H1 (cell line): ENCODE measurements around the gene SH2D7. TPM values are rescaled to one million over a fixed set of nuclear protein-coding genes. Genes with fewer than 3 reads are reported as not detected.

Source experiments
- CTCF ChIA-PET: fragments of 300-600 bp; sonication (Branson Sonifier 250); formaldehyde crosslinking; loops from one replicate; lab custom pipeline; 2021; ENCODE audit not compliant: partially characterized antibody; lab: Charles Lee
- POLR2A ChIA-PET: fragments of 300-600 bp; sonication (Branson Sonifier 250); formaldehyde crosslinking; loops from one replicate; lab custom pipeline; 2021; ENCODE audit warnings: inconsistent platforms; ENCODE audit not compliant: partially characterized antibody; lab: Charles Lee
- DNase-seq, 2 experiments: peaks; one replicate each; pipeline versions ENCODE4 v3.0.0 to v3.0.0-alpha.2; 2010 to 2022; ENCODE audit warnings: low spot score in 2 of 2, low read depth in 1 of 2, mixed read lengths in 1 of 2
- FAIRE-seq: peaks from 2 replicates; lab custom pipeline; 2011; peaks lifted over from hg19 to GRCh38; lab: Jason Lieb, UNC
- H2AFZ ChIP-seq: 2 replicates; pipeline ENCODE4 v1.8.1; 2012; ENCODE audit warnings: low read length, inconsistent platforms
- H2AK5ac ChIP-seq: 2 replicates; pipeline ENCODE4 v1.6.1; 2013; ENCODE audit warnings: low read depth, low read length
- H2BK120ac ChIP-seq: replicated peaks from 2 replicates; pipeline ENCODE3; 2013; ENCODE audit warnings: low read depth, low read length, inconsistent platforms
- H2BK12ac ChIP-seq: 2 replicates; pipeline ENCODE4 v1.6.1; 2013; ENCODE audit warnings: low read depth, low read length
- H2BK15ac ChIP-seq: 2 replicates; pipeline ENCODE4 v1.6.1; 2013; ENCODE audit warnings: low read length
- H2BK20ac ChIP-seq: 2 replicates; pipeline ENCODE4 v1.6.1; 2013; ENCODE audit warnings: low read length
- H2BK5ac ChIP-seq: 2 replicates; pipeline ENCODE4 v1.6.1; 2013; ENCODE audit warnings: low read depth, low read length
- H3K14ac ChIP-seq: 2 replicates; pipeline ENCODE4 v1.6.1; 2013; ENCODE audit warnings: inconsistent platforms; ENCODE audit not compliant: insufficient read length
- H3K18ac ChIP-seq: 2 replicates; pipeline ENCODE4 v1.6.1; 2013; ENCODE audit warnings: low read length; ENCODE audit errors: extremely low read depth
- H3K23ac ChIP-seq: 2 replicates; pipeline ENCODE4 v1.6.1; 2013; ENCODE audit warnings: inconsistent platforms; ENCODE audit not compliant: insufficient read length
- H3K23me2 ChIP-seq: 2 replicates; pipeline ENCODE4 v1.6.1; 2013; ENCODE audit warnings: low read depth, low read length
- H3K27ac ChIP-seq: 2 replicates; pipeline ENCODE4 v1.6.1; 2011; ENCODE audit warnings: low read depth, low read length, inconsistent platforms
- H3K27me3 ChIP-seq, 4 experiments: replicated peaks in 1 of 4; 1 replicate in 1 of 4; 2 replicates in 3 of 4; pipeline versions ENCODE4 v1.6.1 to v1.8.1; 2011 to 2013; ENCODE audit warnings: low read length in 3 of 4, mild to moderate bottlenecking in 3 of 4, inconsistent platforms in 2 of 4, mixed read lengths in 2 of 4, moderate library complexity in 1 of 4; ENCODE audit not compliant: control insufficient read depth in 3 of 4, insufficient read depth in 3 of 4; ENCODE audit errors: extremely low read depth in 1 of 4
- H3K36me3 ChIP-seq, 4 experiments: 2 replicates each; pipeline versions ENCODE4 v1.6.1 to v1.8.1; 2011 to 2013; ENCODE audit warnings: mild to moderate bottlenecking in 4 of 4, low read length in 3 of 4, moderate library complexity in 2 of 4, control low read depth in 1 of 4, inconsistent platforms in 1 of 4; ENCODE audit not compliant: insufficient read depth in 4 of 4, control insufficient read depth in 2 of 4
- H3K4ac ChIP-seq: replicated peaks from 2 replicates; pipeline ENCODE3; 2013; ENCODE audit warnings: low read length, low read depth, mixed read lengths, inconsistent platforms; ENCODE audit not compliant: insufficient read length
- H3K4me1 ChIP-seq, 4 experiments: replicated peaks in 1 of 4; 1 replicate in 1 of 4; 2 replicates in 3 of 4; pipeline versions ENCODE4 v1.6.1 to v1.8.1; 2011 to 2013; ENCODE audit warnings: low read length in 3 of 4, inconsistent platforms in 2 of 4, mixed read lengths in 1 of 4; ENCODE audit not compliant: insufficient read depth in 4 of 4, control insufficient read depth in 3 of 4
- H3K4me2 ChIP-seq, 2 experiments: 2 replicates each; pipeline versions ENCODE4 v1.6.1 to v1.8.1; 2011 to 2013; ENCODE audit warnings: low read depth in 2 of 2, low read length in 2 of 2, control low read depth in 1 of 2, inconsistent platforms in 1 of 2, mild to moderate bottlenecking in 1 of 2; ENCODE audit not compliant: insufficient read depth in 1 of 2
- H3K4me3 ChIP-seq, 4 experiments: fragments of 200-600, 300-600 bp in 1 of 4; sonication (generic), shearing (Covaris generic), sonication (Bioruptor Twin) in 1 of 4; 2 replicates each; pipeline versions ENCODE4 v1.5.1 to v1.8.1; 2011 to 2016; ENCODE audit warnings: low read length in 4 of 4, low read depth in 3 of 4, control low read depth in 2 of 4, inconsistent platforms in 2 of 4, mild to moderate bottlenecking in 2 of 4, mixed read lengths in 1 of 4, moderate library complexity in 1 of 4; ENCODE audit not compliant: insufficient read depth in 2 of 4; ENCODE audit errors: extremely low read depth in 1 of 4
- H3K56ac ChIP-seq: replicated peaks from 2 replicates; pipeline ENCODE3; 2013; ENCODE audit warnings: low read depth, mild to moderate bottlenecking, mixed read lengths, low read length, inconsistent platforms; ENCODE audit not compliant: insufficient read length
- H3K79me1 ChIP-seq: 2 replicates; pipeline ENCODE4 v1.6.1; 2013; ENCODE audit warnings: low read depth, low read length, control low read depth
- H3K79me2 ChIP-seq, 2 experiments: 2 replicates each; pipeline versions ENCODE4 v1.6.1 to v1.8.1; 2012 to 2013; ENCODE audit warnings: low read length in 2 of 2, mild to moderate bottlenecking in 2 of 2, inconsistent platforms in 1 of 2; ENCODE audit not compliant: insufficient read depth in 2 of 2, control insufficient read depth in 1 of 2
- H3K9ac ChIP-seq, 4 experiments: replicated peaks in 1 of 4; 1 replicate in 1 of 4; 2 replicates in 3 of 4; pipeline versions ENCODE4 v1.6.1 to v1.8.1; 2011 to 2013; ENCODE audit warnings: low read depth in 3 of 4, low read length in 3 of 4, control low read depth in 2 of 4, mild to moderate bottlenecking in 2 of 4, moderate library complexity in 2 of 4, inconsistent platforms in 1 of 4; ENCODE audit errors: extremely low read depth in 1 of 4
- H3K9me3 ChIP-seq, 2 experiments: 2 replicates each; pipeline versions ENCODE4 v1.6.1 to v1.8.1; 2012 to 2013; ENCODE audit warnings: mild to moderate bottlenecking in 2 of 2, moderate library complexity in 2 of 2, control low read depth in 1 of 2, inconsistent platforms in 1 of 2, low read depth in 1 of 2, low read length in 1 of 2, mixed read lengths in 1 of 2; ENCODE audit not compliant: insufficient read depth in 2 of 2
- H4K20me1 ChIP-seq, 2 experiments: replicated peaks in 1 of 2; 2 replicates each; pipeline versions ENCODE3 to v1.8.1; 2011 to 2013; ENCODE audit warnings: inconsistent platforms in 2 of 2, low read length in 2 of 2, mild to moderate bottlenecking in 1 of 2; ENCODE audit not compliant: insufficient read depth in 2 of 2, control insufficient read depth in 1 of 2
- H4K5ac ChIP-seq: 2 replicates; pipeline ENCODE4 v1.6.1; 2013; ENCODE audit warnings: low read length, low read depth, mixed read lengths, inconsistent platforms; ENCODE audit not compliant: insufficient read length
- H4K8ac ChIP-seq: 2 replicates; pipeline ENCODE4 v1.8.0; 2013; ENCODE audit warnings: mild to moderate bottlenecking, moderate library complexity, low read length, inconsistent platforms; ENCODE audit not compliant: insufficient read depth; ENCODE audit errors: extremely low read depth
- H4K91ac ChIP-seq: replicated peaks from 2 replicates; pipeline ENCODE3; 2013; ENCODE audit warnings: low read length, mixed read lengths, inconsistent platforms; ENCODE audit not compliant: insufficient read length
- EGR1 ChIP-seq: IDR thresholded peaks from 2 replicates; pipeline ENCODE4 v1.6.1; 2011; ENCODE audit warnings: low read depth, low read length, borderline replicate concordance
- EP300 ChIP-seq, 2 experiments: IDR thresholded peaks; 1 replicate in 1 of 2; 2 replicates in 1 of 2; pipeline ENCODE4 v1.6.1; 2011 to 2012; ENCODE audit warnings: low read depth in 2 of 2, low read length in 2 of 2, mild to moderate bottlenecking in 2 of 2, borderline replicate concordance in 1 of 2, inconsistent platforms in 1 of 2, moderate library complexity in 1 of 2
- EZH2 ChIP-seq: fragments of 200-600 bp; sonication (generic); IDR thresholded peaks from 2 replicates; pipeline ENCODE4 v1.7.1; 2012; ENCODE audit warnings: low read depth, mild to moderate bottlenecking, moderate library complexity, low read length, inconsistent platforms; ENCODE audit not compliant: severe bottlenecking
- KDM1A ChIP-seq: fragments of 200-600, 300-600 bp; sonication (generic); IDR thresholded peaks from 2 replicates; pipeline ENCODE4 v1.7.1; 2016; ENCODE audit warnings: mild to moderate bottlenecking, low read length, borderline replicate concordance
- NRF1 ChIP-seq: IDR thresholded peaks from 2 replicates; pipeline ENCODE4 v1.6.1; 2011; ENCODE audit warnings: mild to moderate bottlenecking, low read depth, low read length, improper control_type of control experiment
- YY1 ChIP-seq: IDR thresholded peaks from 2 replicates; pipeline ENCODE4 v1.6.1; 2011; ENCODE audit warnings: low read depth, mild to moderate bottlenecking, low read length
- WGBS, 2 experiments: shearing (Covaris generic) in 1 of 2; methylation state at CpG; one replicate each; pipeline versions ENCODE4 v1.1.6 to v1.1.7; 2013 to 2015; ENCODE audit warnings: low lambda C conversion rate in 2 of 2, mixed read lengths in 2 of 2, inconsistent platforms in 1 of 2, low coverage in 1 of 2, missing lambda C conversion rate in 1 of 2; ENCODE audit not compliant: insufficient replicate concordance in 2 of 2, insufficient coverage in 1 of 2, insufficient read length in 1 of 2; ENCODE audit errors: extremely low coverage in 1 of 2, missing lambda C conversion rate in 1 of 2; 5-methylcytosine and 5-hydroxymethylcytosine counted together
- polyA plus RNA-seq, 7 experiments: library from polyadenylated mRNA; depleted of rRNA in 3 of 7; stranded (reverse) in 5 of 7; unstranded in 2 of 7; fragments of >200 nt in 5 of 7; fragments of 200-250 nt in 2 of 7; gene quantifications; 1 replicate in 5 of 7; 2 replicates in 1 of 7; 4 replicates in 1 of 7; pipeline versions ENCODE4 v1.2.1 to v1.2.3, GENCODE V29; 2011 to 2013; ENCODE audit warnings: missing spikeins in 2 of 7, mixed read lengths in 2 of 7
- total RNA-seq: library from RNA; stranded (reverse); fragmentation: NEBNext Ultra II Directional; extraction: Animal tissue kit (Norgen Biotek cat#: 25700); gene quantifications from 2 replicates; pipeline ENCODE4 v1.2.1, GENCODE V29; 2021
- TF ChIP-seq, protein P1 (sequence below), 3 experiments: IDR thresholded peaks; 1 replicate in 2 of 3; 2 replicates in 1 of 3; pipeline versions ENCODE4 v1.5.1 to v1.6.1; 2011; ENCODE audit warnings: low read length in 3 of 3, mild to moderate bottlenecking in 3 of 3, inconsistent platforms in 2 of 3, low read depth in 1 of 3, moderate library complexity in 1 of 3; ENCODE audit not compliant: insufficient read depth in 1 of 3; ENCODE audit errors: control extremely low read depth in 1 of 3
- TF ChIP-seq, protein P2 (sequence below): IDR thresholded peaks from 2 replicates; pipeline ENCODE4 v1.6.1; 2011; ENCODE audit warnings: low read length, improper control_type of control experiment

The SH2D7 gene
- total and polyA plus RNA-seq, 2 of the 8 experiments (the other 6 are each of a cell fraction or from before 2014, with no cell fraction given): not detected

DNA sequence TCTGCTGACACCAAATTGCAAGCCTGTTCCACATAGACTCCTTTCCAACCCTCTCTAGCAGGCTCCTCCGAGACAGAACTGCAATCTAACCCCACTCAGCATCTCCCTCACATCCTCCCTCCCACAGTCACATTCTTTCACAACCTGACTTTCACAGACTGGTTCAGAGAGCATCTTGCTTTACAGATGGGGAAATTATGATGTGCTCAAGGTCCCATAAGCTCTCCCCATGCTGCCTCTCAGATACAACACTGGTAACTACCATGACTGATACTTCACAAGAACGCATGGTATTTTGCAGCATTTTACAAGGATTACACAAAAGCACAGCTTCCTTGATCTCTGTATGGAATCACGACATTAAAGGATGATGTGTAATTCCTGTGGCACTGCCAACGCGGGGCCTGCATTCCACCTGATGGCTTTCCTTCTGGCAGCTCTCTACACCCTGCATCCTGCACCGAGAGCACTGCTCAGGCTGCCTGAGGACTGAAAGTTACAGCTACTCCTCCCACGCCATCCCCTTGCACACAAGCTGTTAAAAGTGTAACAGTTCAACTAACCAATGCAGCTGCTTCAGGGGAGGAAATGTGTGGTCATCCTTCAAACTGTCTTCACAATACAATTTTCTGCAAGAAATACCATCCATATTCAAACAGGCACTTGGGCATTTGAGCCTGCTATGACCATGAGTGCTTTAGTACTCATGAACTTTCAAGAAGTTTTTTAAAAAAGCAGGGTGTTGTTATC, 42.5 kb upstream of the SH2D7 start:
- Histone ChIP-seq H2BK15ac (no peak overlapping the region), H2BK5ac (no peak overlapping the region), H3K27ac (no peak overlapping the region), H3K79me2 (no peaks in the 10 kb centered on the region), H3K9ac (no peak overlapping the region; a peak in 1 of 7 replicates), H2BK120ac (no peak overlapping the region), H2BK20ac (no peak overlapping the region), H3K4me2 (no peak overlapping the region; a peak in 1 of 4 replicates), H4K20me1 (peaks cover 0 to 2% of the 10 kb centered on the region in 2 experiments), H3K36me3 (no peaks in the 10 kb centered on the region; a peak in 2 of 8 replicates), H3K4me3 (no peak overlapping the region), H4K5ac (no peak overlapping the region), H3K9me3 (no peaks in the 10 kb centered on the region), H2AK5ac (no peak overlapping the region), H3K23ac (no peak overlapping the region), H3K4me1 (peaks cover 0 to 6% (median 4%) of the 10 kb centered on the region in 4 experiments; a peak in 2 of 7 replicates), H4K91ac (no peak overlapping the region), H3K18ac (no peak overlapping the region), H3K14ac (no peak overlapping the region), H3K79me1 (0 out of 2 replicates have a peak, but pooled peaks cover 2% of the 10 kb centered on the region), H3K4ac (no peak overlapping the region), H3K23me2 (no peaks in the 10 kb centered on the region; the same call in 1 of the 2 replicates), H4K8ac (no peak overlapping the region), H2BK12ac (no peak overlapping the region), H3K56ac (no peak overlapping the region), H2AFZ (no peak overlapping the region), H3K27me3 (no peaks in the 10 kb centered on the region)
- 93% methylated on average over 7 of the region's 7 CpGs; no CpG with 5 or more reads in 1 of the 2 experiments for WGBS, 2 experiments
- ChIA-PET POLR2A (no interaction called here), CTCF (interaction anchor here (1.1 to 2.8 kb wide), 7 partner anchors 8 to 192 kb away, joined by 4 to 11 read pairs (median 6); no protein-coding TSS in a partner anchor)
- FAIRE-seq: no peak
- no peak for DNase-seq
- TF ChIP-seq KDM1A (no peak), YY1 (no peak), EP300 (IDR thresholded peaks at IDR 0.05; ENCODE audit: borderline replicate concordance in 1 of 2, low read depth in 2 of 2, low read length in 2 of 2) (no peak), EGR1 (no peak), NRF1 (no peak), EZH2 (no peak)
- TF ChIP-seq, protein P1, sequence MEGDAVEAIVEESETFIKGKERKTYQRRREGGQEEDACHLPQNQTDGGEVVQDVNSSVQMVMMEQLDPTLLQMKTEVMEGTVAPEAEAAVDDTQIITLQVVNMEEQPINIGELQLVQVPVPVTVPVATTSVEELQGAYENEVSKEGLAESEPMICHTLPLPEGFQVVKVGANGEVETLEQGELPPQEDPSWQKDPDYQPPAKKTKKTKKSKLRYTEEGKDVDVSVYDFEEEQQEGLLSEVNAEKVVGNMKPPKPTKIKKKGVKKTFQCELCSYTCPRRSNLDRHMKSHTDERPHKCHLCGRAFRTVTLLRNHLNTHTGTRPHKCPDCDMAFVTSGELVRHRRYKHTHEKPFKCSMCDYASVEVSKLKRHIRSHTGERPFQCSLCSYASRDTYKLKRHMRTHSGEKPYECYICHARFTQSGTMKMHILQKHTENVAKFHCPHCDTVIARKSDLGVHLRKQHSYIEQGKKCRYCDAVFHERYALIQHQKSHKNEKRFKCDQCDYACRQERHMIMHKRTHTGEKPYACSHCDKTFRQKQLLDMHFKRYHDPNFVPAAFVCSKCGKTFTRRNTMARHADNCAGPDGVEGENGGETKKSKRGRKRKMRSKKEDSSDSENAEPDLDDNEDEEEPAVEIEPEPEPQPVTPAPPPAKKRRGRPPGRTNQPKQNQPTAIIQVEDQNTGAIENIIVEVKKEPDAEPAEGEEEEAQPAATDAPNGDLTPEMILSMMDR (IDR thresholded peaks at IDR 0.05; ENCODE audit: control extremely low read depth in 1 of 3, insufficient read depth in 1 of 3, low read depth in 1 of 3, low read length in 3 of 3): no peak
- TF ChIP-seq, protein P2, sequence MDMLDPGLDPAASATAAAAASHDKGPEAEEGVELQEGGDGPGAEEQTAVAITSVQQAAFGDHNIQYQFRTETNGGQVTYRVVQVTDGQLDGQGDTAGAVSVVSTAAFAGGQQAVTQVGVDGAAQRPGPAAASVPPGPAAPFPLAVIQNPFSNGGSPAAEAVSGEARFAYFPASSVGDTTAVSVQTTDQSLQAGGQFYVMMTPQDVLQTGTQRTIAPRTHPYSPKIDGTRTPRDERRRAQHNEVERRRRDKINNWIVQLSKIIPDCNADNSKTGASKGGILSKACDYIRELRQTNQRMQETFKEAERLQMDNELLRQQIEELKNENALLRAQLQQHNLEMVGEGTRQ: no peak
